GM12878 (cell line): ENCODE measurements around the gene SEPHS1. TPM values are rescaled to one million over a fixed set of nuclear protein-coding genes. Genes with fewer than 3 reads are reported as not detected.

Source experiments
- ATAC-seq: fragments of 200-7000 bp; cut with Tn5 transposase; 3 replicates; pipeline ENCODE4 v1.9.1; 2020; ENCODE audit warnings: mild to moderate bottlenecking, moderate library complexity
- BruUV-seq: library from RNA; stranded (reverse); fragments of 400-500 nt; replicated peaks from 2 replicates; lab custom pipeline; 2021; lab: Mats Ljungman, UMichigan
- CTCF ChIA-PET: fragments of 300-600 bp; sonication (Branson Sonifier 250); formaldehyde crosslinking; extraction: SDS; loops from one replicate; lab custom pipeline; 2021; ENCODE audit warnings: inconsistent platforms; lab: Yijun Ruan, JAX
- POLR2A ChIA-PET: fragments of 350-600 bp; formaldehyde crosslinking; extraction: SDS; loops from one replicate; lab custom pipeline; 2021; ENCODE audit warnings: inconsistent platforms; lab: Charles Lee
- RAD21 ChIA-PET: fragments of 300-600 bp; sonication (Branson Sonifier 250); formaldehyde crosslinking; loops from one replicate; lab custom pipeline; 2023; ENCODE audit warnings: antibody characterized with exemption; ENCODE audit not compliant: unreplicated experiment; lab: Charles Lee
- SMC1A ChIA-PET: fragments of 300-600 bp; sonication (Branson Sonifier 250); formaldehyde crosslinking; loops from one replicate; lab custom pipeline; 2023; ENCODE audit not compliant: unreplicated experiment, uncharacterized antibody; lab: Charles Lee
- DNase-seq: peaks from one replicate; pipeline ENCODE4 v3.0.0-alpha.2; 2011; ENCODE audit warnings: low read depth, low spot score
- FAIRE-seq: peaks from 3 replicates; lab custom pipeline; 2011; peaks lifted over from hg19 to GRCh38; lab: Jason Lieb, UNC
- H2AFZ ChIP-seq: 2 replicates; pipeline ENCODE4 v1.6.0; 2011; ENCODE audit warnings: low read depth, low read length, control low read depth; ENCODE audit not compliant: control insufficient read depth
- H3K27ac ChIP-seq: 2 replicates; pipeline ENCODE4 v1.5.1; 2011; ENCODE audit warnings: control low read depth; ENCODE audit not compliant: control insufficient read depth, insufficient read depth
- H3K27me3 ChIP-seq, 2 experiments: replicated peaks in 1 of 2; 2 replicates each; pipeline versions ENCODE4 v1.6.0 to v1.6.1; 2011; ENCODE audit warnings: low read length in 1 of 2; ENCODE audit not compliant: control insufficient read depth in 2 of 2, insufficient read depth in 2 of 2
- H3K36me3 ChIP-seq, 2 experiments: 2 replicates each; pipeline ENCODE4 v1.5.1; 2011; ENCODE audit warnings: low read length in 1 of 2; ENCODE audit not compliant: control insufficient read depth in 2 of 2, insufficient read depth in 2 of 2
- H3K4me1 ChIP-seq: 2 replicates; pipeline ENCODE4 v1.6.1; 2011; ENCODE audit warnings: mild to moderate bottlenecking, low read length, moderate library complexity, mixed read lengths; ENCODE audit not compliant: control insufficient read depth, insufficient read depth
- H3K4me2 ChIP-seq: 2 replicates; pipeline ENCODE4 v1.6.0; 2011; ENCODE audit warnings: control low read depth; ENCODE audit not compliant: control insufficient read depth, insufficient read depth
- H3K4me3 ChIP-seq: fragments of 200-600 bp; sonication (generic); 2 replicates; pipeline ENCODE4 v1.5.1; 2016
- H3K79me2 ChIP-seq: 2 replicates; pipeline ENCODE4 v1.6.0; 2011; ENCODE audit warnings: low read length; ENCODE audit not compliant: control insufficient read depth, insufficient read depth
- H3K9ac ChIP-seq: 2 replicates; pipeline ENCODE4 v1.8.0; 2011; ENCODE audit warnings: low read length, control low read depth, mixed read lengths; ENCODE audit not compliant: control insufficient read depth, insufficient read depth
- H3K9me3 ChIP-seq: replicated peaks from 3 replicates; pipeline ENCODE4 v1.5.1; 2011; ENCODE audit warnings: mild to moderate bottlenecking, low read length; ENCODE audit not compliant: control insufficient read depth, insufficient read depth
- H4K20me1 ChIP-seq: 2 replicates; pipeline ENCODE4 v1.6.0; 2011; ENCODE audit not compliant: control insufficient read depth, insufficient read depth
- MYB ChIP-seq: fragments of 150-350 bp; IDR thresholded peaks from 2 replicates; pipeline ENCODE4 v1.6.1; 2014; ENCODE audit warnings: mild to moderate bottlenecking, low read depth, low read length, borderline replicate concordance
- NBN ChIP-seq: fragments of 450-650 bp; IDR thresholded peaks from 2 replicates; pipeline ENCODE4 v1.6.1; 2016
- NFYA ChIP-seq: IDR thresholded peaks from 2 replicates; pipeline ENCODE4 v1.6.1; 2011; ENCODE audit warnings: low read depth, mild to moderate bottlenecking, low read length, improper control_type of control experiment, borderline replicate concordance
- PBX3 ChIP-seq: IDR thresholded peaks from 2 replicates; pipeline ENCODE4 v1.6.1; 2011; ENCODE audit warnings: mild to moderate bottlenecking, low read depth, low read length, moderate library complexity; ENCODE audit not compliant: insufficient replicate concordance
- RAD21 ChIP-seq: IDR thresholded peaks from 2 replicates; pipeline ENCODE4 v1.6.1; 2011; ENCODE audit warnings: mild to moderate bottlenecking, low read depth, low read length, moderate library complexity; ENCODE audit not compliant: insufficient read depth
- SKIL ChIP-seq: fragments of 450-650 bp; IDR thresholded peaks from 2 replicates; pipeline ENCODE4 v1.6.1; 2017; ENCODE audit warnings: mild to moderate bottlenecking, low read depth, inconsistent platforms; ENCODE audit not compliant: poor library complexity, severe bottlenecking
- SMAD1 ChIP-seq: fragments of 450-650 bp; IDR thresholded peaks from 2 replicates; pipeline ENCODE4 v1.6.1; 2018; ENCODE audit warnings: mild to moderate bottlenecking, low read depth; ENCODE audit not compliant: partially characterized antibody
- SPI1 ChIP-seq: IDR thresholded peaks from 2 replicates; pipeline ENCODE4 v1.6.1; 2011; ENCODE audit warnings: low read depth, mild to moderate bottlenecking, low read length, moderate library complexity, borderline replicate concordance; ENCODE audit not compliant: insufficient read depth
- SREBF2 ChIP-seq: IDR thresholded peaks from 2 replicates; pipeline ENCODE4 v1.6.1; 2012; ENCODE audit warnings: mild to moderate bottlenecking, low read length
- ZNF207 ChIP-seq: fragments of 450-650 bp; IDR thresholded peaks from 2 replicates; pipeline ENCODE4 v1.6.1; 2014; ENCODE audit warnings: antibody characterized with exemption, mild to moderate bottlenecking, borderline replicate concordance
- ZNF24 ChIP-seq: fragments of 450-650 bp; IDR thresholded peaks from 2 replicates; pipeline ENCODE4 v1.6.1; 2017; ENCODE audit warnings: antibody characterized with exemption, mild to moderate bottlenecking
- ZNF384 ChIP-seq: IDR thresholded peaks from 2 replicates; pipeline ENCODE4 v1.6.1; 2012; ENCODE audit warnings: low read depth, mild to moderate bottlenecking, low read length, improper control_type of control experiment, borderline replicate concordance
- WGBS: methylation state at CpG from one replicate; pipeline ENCODE4 v1.1.6; 2016; ENCODE audit warnings: low lambda C conversion rate; ENCODE audit not compliant: insufficient replicate concordance, insufficient coverage; ENCODE audit errors: missing lambda C conversion rate; 5-methylcytosine and 5-hydroxymethylcytosine counted together
- in situ Hi-C: fragments of 300-500 bp; cut with MboI; formaldehyde crosslinking; loops from 9 replicates; pipeline ENCODE4 v1.14.3; 2018; ENCODE audit warnings: mixed read lengths
- intact Hi-C: fragments of 100-400 bp; cut with micrococcal nuclease; formaldehyde crosslinking; loops from one replicate; pipeline ENCODE4 v1.14.2; 2022; ENCODE audit not compliant: unreplicated experiment
- polyA plus RNA-seq, 11 experiments: library from polyadenylated mRNA; depleted of rRNA in 4 of 11; unstranded in 6 of 11; stranded (reverse) in 5 of 11; fragments of >200 nt; fragmentation: Nextera tagmentation in 4 of 11; fragmentation: Illumina TruSeq in 1 of 11; extraction: Ambion mirVana in 4 of 11; extraction: Trizol in 1 of 11; gene quantifications; 1 replicate in 1 of 11; 2 replicates in 10 of 11; pipeline versions ENCODE4 v1.2.1 to v1.2.3, GENCODE V29; 2011 to 2016; ENCODE audit warnings: inconsistent platforms in 2 of 11, missing spikeins in 2 of 11, low read depth in 1 of 11
- total RNA-seq, 4 experiments: library from RNA; depleted of rRNA in 3 of 4; stranded (reverse); fragments of >200 nt in 3 of 4; fragmentation: Illumina TruSeq in 1 of 4; extraction: Trizol in 1 of 4; gene quantifications; 2 replicates each; pipeline versions ENCODE4 v1.2.1 to v1.2.3, GENCODE V29; 2013 to 2021
- TF ChIP-seq, protein P1 (sequence below): IDR thresholded peaks from 2 replicates; pipeline ENCODE4 v1.6.1; 2011; ENCODE audit warnings: low read depth, low read length, improper control_type of control experiment, borderline replicate concordance

SEPHS1 gene
- total and polyA plus RNA-seq, 10 of the 15 experiments (the other 5 are each of a cell fraction or from before 2014, with no cell fraction given) = 14.7 to 85.4 (median 48.5) TPM

GRCh38 chr10:13327534-13327933, 20.6 kb downstream of the SEPHS1 start:
- TF ChIP-seq SKIL (no peak), SPI1 (no peak), NFYA (no peak), NBN (no peak), PBX3 (no peak), ZNF24 (no peak), ZNF207 (no peak), ZNF384 (no peak), SREBF2 (no peak), RAD21 (no peak), SMAD1 (no peak), MYB (no peak)
- TF ChIP-seq, protein P1, sequence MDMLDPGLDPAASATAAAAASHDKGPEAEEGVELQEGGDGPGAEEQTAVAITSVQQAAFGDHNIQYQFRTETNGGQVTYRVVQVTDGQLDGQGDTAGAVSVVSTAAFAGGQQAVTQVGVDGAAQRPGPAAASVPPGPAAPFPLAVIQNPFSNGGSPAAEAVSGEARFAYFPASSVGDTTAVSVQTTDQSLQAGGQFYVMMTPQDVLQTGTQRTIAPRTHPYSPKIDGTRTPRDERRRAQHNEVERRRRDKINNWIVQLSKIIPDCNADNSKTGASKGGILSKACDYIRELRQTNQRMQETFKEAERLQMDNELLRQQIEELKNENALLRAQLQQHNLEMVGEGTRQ = no peak
- FAIRE-seq (no peak), ATAC-seq (no peak), DNase-seq (no peak)
- H2AFZ ChIP-seq = no peak overlapping the region
- 38% methylated on average over 3 of the region's 3 CpGs for WGBS
- H3K9me3 ChIP-seq = no peaks in the 10 kb centered on the region
- SMC1A ChIA-PET = no interaction called here
- H3K9ac ChIP-seq = no peak overlapping the region
- no peak overlapping the region for H3K4me2 ChIP-seq
- H3K36me3 ChIP-seq = peaks cover 11 to 35% of the 10 kb centered on the region in 2 experiments
- no peaks in the 10 kb centered on the region for H3K4me1 ChIP-seq
- H3K27ac ChIP-seq = no peak overlapping the region
- POLR2A ChIA-PET = no interaction called here
- in situ Hi-C loops (no loop called here), intact Hi-C loops (no loop called here)
- no TSS peak for BruUV-seq
- H3K4me3 ChIP-seq = no peak overlapping the region
- H4K20me1 ChIP-seq = no peaks in the 10 kb centered on the region
- CTCF ChIA-PET = interaction anchor here (1.4 kb wide), 1 partner anchor 25 kb away, joined by 4 read pairs; no protein-coding TSS in a partner anchor
- no peaks in the 10 kb centered on the region for H3K79me2 ChIP-seq
- H3K27me3 ChIP-seq = no peaks in the 10 kb centered on the region
- RAD21 ChIA-PET = no interaction called here
